DOHH2 (cell line): ENCODE results near the gene CCDC171.

Source experiments
- H3F3A ChIP-seq: fragments of 200-600 bp; sonication (generic), shearing (Covaris generic); 2 replicates; pipeline ENCODE4 v1.6.0; 2016; ENCODE audit warnings: antibody characterized with exemption, mild to moderate bottlenecking; ENCODE audit not compliant: control insufficient read depth, insufficient read depth
- H3K27ac ChIP-seq: fragments of 200-600 bp; sonication (generic); 2 replicates; pipeline ENCODE4 v1.5.1; 2014; ENCODE audit warnings: low read depth, mild to moderate bottlenecking, low read length, moderate library complexity
- H3K27me3 ChIP-seq: fragments of 200-600 bp; sonication (generic); 2 replicates; pipeline ENCODE4 v1.6.1; 2014; ENCODE audit warnings: mild to moderate bottlenecking, low read length, mixed read lengths; ENCODE audit not compliant: control insufficient read depth
- H3K36me3 ChIP-seq: fragments of 200-600 bp; sonication (generic); 2 replicates; pipeline ENCODE4 v1.6.1; 2014; ENCODE audit warnings: mild to moderate bottlenecking, low read length, moderate library complexity, mixed read lengths; ENCODE audit not compliant: control insufficient read depth
- H3K4me1 ChIP-seq: fragments of 200-600 bp; sonication (generic); 2 replicates; pipeline ENCODE4 v1.6.1; 2014; ENCODE audit warnings: mild to moderate bottlenecking, low read length, mixed read lengths; ENCODE audit not compliant: control insufficient read depth
- H3K4me2 ChIP-seq: fragments of 200-600 bp; sonication (generic); 2 replicates; pipeline ENCODE4 v1.6.0; 2014; ENCODE audit warnings: mild to moderate bottlenecking, low read length, moderate library complexity
- H3K4me3 ChIP-seq: fragments of 200-600 bp; sonication (generic); 2 replicates; pipeline ENCODE4 v1.5.1; 2014; ENCODE audit warnings: mild to moderate bottlenecking, low read length, mixed read lengths
- H3K79me2 ChIP-seq: fragments of 200-600 bp; sonication (generic); 2 replicates; pipeline ENCODE4 v1.6.1; 2014; ENCODE audit warnings: mild to moderate bottlenecking, low read length, mixed read lengths; ENCODE audit not compliant: control insufficient read depth
- H3K9me2 ChIP-seq: fragments of 200-600 bp; sonication (generic); replicated peaks from 2 replicates; pipeline ENCODE4 v1.6.1; 2014; ENCODE audit warnings: mild to moderate bottlenecking, low read length, mixed read lengths; ENCODE audit not compliant: control insufficient read depth
- H3K9me3 ChIP-seq: fragments of 200-600 bp; sonication (generic); 2 replicates; pipeline ENCODE4 v1.6.1; 2014; ENCODE audit warnings: antibody characterized with exemption, low read length, mixed read lengths; ENCODE audit not compliant: control insufficient read depth, insufficient read depth
- H4K20me1 ChIP-seq: fragments of 200-600 bp; sonication (generic); 2 replicates; pipeline ENCODE4 v1.6.0; 2014; ENCODE audit warnings: low read depth, mild to moderate bottlenecking, antibody characterized with exemption, low read length, moderate library complexity; ENCODE audit not compliant: control insufficient read depth, insufficient read depth
- EZH2phosphoT487 ChIP-seq: fragments of 200-600 bp; sonication (generic); IDR thresholded peaks from 2 replicates; pipeline ENCODE4 v1.6.1; 2017; ENCODE audit warnings: borderline replicate concordance, mild to moderate bottlenecking, antibody characterized with exemption, low read length, moderate library complexity, mixed read lengths
- TF ChIP-seq, protein P1 (sequence below): fragments of 200-600 bp; sonication (generic); IDR thresholded peaks from one replicate; pipeline ENCODE4 v1.5.1; 2014; ENCODE audit warnings: antibody characterized with exemption, mild to moderate bottlenecking, low read depth, low read length; ENCODE audit not compliant: poor library complexity, severe bottlenecking

The CCDC171 gene

DNA sequence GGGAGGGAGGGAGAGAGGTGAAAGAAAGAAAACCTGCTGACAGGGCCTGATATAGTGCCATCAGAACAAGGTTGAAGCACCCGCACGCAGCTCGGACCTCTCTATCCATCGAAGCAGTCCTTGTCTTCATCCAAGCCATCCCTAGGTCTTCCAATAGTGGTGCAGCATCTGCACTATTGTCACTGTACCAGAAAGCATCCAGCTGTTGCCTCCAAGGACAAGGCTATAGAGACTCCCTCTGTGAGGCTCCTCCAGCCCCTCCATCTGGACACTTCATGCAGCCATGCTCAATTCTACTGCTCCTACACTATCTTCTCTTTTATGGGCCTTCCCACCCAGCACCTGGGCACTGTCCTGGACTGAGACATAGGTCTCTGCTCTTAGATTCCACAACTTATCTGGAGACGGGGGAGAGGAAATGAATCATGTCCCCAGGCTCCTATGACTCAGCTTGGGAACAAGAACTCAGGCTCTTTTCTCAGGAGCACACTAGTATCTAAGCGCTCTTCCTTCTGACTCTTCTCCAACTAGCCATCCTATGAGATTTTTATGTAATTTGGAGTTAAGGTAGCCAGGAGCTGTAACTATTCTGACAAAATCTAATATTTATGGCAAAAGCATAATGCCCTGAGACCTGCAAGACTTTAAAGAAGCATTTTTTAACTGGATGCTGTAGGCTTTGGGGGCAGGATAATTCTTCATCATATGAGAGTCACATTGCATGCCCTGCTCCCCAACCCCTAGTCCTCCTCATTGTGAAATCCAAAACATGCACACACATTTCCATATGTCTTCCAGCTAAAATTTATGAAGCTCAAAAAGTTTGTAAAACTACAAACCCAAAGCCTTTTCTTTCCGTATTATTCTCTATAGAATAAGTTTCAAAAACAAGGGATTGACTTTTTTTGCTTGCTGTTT lies 446.8 kb downstream of the CCDC171 start:
- no peak overlapping the region for H3K4me2 ChIP-seq

DNA sequence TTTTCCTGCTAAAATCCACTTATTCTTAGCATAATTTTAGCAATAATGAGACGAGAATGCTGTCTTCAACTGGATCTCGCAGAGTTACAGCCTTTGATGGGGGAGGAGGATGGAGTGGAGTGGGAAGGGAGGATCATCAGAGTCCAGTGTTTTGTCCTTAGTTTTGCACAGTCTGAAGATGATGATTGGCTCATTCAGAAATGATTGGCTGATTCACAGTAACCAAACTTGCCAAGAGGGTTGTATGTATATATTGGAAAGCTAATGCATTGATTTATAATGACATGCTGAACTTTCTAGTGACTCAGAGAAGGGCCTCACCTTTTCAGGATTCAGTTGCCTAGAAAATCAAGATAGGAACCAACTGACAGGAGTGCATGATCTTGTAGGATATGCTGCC lies 448.0 kb downstream of the CCDC171 start:
- H3K79me2 ChIP-seq = no peaks in the 10 kb centered on the region
- H3F3A ChIP-seq = no peaks in the 10 kb centered on the region
- H3K4me3 ChIP-seq = no peak overlapping the region
- no peaks in the 10 kb centered on the region for H3K9me3 ChIP-seq
- H3K27ac ChIP-seq = no peak overlapping the region
- H3K27me3 ChIP-seq = no peaks in the 10 kb centered on the region
- H3K4me1 ChIP-seq = no peaks in the 10 kb centered on the region
- no peak overlapping the region for H3K4me2 ChIP-seq
- no peaks in the 10 kb centered on the region for H3K9me2 ChIP-seq
- no peaks in the 10 kb centered on the region for H3K36me3 ChIP-seq
- TF ChIP-seq, protein P1, sequence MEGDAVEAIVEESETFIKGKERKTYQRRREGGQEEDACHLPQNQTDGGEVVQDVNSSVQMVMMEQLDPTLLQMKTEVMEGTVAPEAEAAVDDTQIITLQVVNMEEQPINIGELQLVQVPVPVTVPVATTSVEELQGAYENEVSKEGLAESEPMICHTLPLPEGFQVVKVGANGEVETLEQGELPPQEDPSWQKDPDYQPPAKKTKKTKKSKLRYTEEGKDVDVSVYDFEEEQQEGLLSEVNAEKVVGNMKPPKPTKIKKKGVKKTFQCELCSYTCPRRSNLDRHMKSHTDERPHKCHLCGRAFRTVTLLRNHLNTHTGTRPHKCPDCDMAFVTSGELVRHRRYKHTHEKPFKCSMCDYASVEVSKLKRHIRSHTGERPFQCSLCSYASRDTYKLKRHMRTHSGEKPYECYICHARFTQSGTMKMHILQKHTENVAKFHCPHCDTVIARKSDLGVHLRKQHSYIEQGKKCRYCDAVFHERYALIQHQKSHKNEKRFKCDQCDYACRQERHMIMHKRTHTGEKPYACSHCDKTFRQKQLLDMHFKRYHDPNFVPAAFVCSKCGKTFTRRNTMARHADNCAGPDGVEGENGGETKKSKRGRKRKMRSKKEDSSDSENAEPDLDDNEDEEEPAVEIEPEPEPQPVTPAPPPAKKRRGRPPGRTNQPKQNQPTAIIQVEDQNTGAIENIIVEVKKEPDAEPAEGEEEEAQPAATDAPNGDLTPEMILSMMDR = no peak
- TF ChIP-seq EZH2phosphoT487 = no peak
- no peaks in the 10 kb centered on the region for H4K20me1 ChIP-seq

More for the DNA sequence above, 446.8 kb downstream of the CCDC171 start:
- no peak overlapping the region for H3K4me3 ChIP-seq
- no peaks in the 10 kb centered on the region for H4K20me1 ChIP-seq
- no peaks in the 10 kb centered on the region for H3K9me2 ChIP-seq
- no peaks in the 10 kb centered on the region for H3K4me1 ChIP-seq
- no peak overlapping the region for H3K27ac ChIP-seq
- no peaks in the 10 kb centered on the region for H3K27me3 ChIP-seq
- no peaks in the 10 kb centered on the region for H3K79me2 ChIP-seq
- no peaks in the 10 kb centered on the region for H3F3A ChIP-seq
- no peak for TF ChIP-seq EZH2phosphoT487
- TF ChIP-seq, protein P1 = no peak
- H3K36me3 ChIP-seq = no peaks in the 10 kb centered on the region
- no peaks in the 10 kb centered on the region for H3K9me3 ChIP-seq

DNA sequence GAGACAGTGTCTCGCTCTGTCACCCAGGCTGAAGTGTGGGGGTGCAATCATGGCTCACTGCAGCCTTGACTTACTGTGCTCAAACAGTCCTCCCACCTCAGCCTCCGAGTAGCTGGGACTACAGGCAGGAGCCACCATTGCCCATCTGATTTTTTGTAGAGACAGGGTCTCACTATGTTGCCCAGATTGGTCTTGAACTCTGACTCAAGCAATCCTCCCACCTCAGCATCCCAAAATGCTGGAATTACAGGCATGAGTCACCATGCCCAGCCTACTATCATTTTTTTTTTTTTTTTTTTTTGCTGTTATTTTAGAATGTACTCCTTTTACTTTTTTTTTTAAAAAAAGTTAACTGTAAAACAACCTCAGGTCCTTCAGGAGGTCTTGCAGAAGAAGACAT lies 449.0 kb downstream of the CCDC171 start:
- Histone ChIP-seq H4K20me1 (no peaks in the 10 kb centered on the region), H3K4me3 (no peak overlapping the region), H3F3A (no peaks in the 10 kb centered on the region), H3K36me3 (no peaks in the 10 kb centered on the region), H3K9me3 (no peaks in the 10 kb centered on the region), H3K4me1 (no peaks in the 10 kb centered on the region), H3K4me2 (no peak overlapping the region), H3K27ac (no peak overlapping the region), H3K79me2 (no peaks in the 10 kb centered on the region), H3K27me3 (no peaks in the 10 kb centered on the region), H3K9me2 (no peaks in the 10 kb centered on the region)
- TF ChIP-seq, protein P1 = no peak
- TF ChIP-seq EZH2phosphoT487 = no peak
